ENCODE measurements around the gene INPP4B.

Gene INPP4B

GRCh38 chr4:142882159-142882558 lies 36.1 kb upstream of the INPP4B start:
- Histone ChIP-seq H3K4me2 (no peak overlapping the region), H3K27ac (no peak overlapping the region), H3K4me1 (ENCODE audit: low read depth, poor library complexity, severe bottlenecking) (no peaks in the 10 kb centered on the region), H3K4me3 (IDR thresholded peaks at IDR 0.05; ENCODE audit: insufficient read depth, low read depth, low read length) (no peak overlapping the region), H4K20me1 (ENCODE audit: insufficient read depth) (no peaks in the 10 kb centered on the region), H2AFZ (ENCODE audit: low read depth) (no peak overlapping the region), H3K36me3 (ENCODE audit: insufficient read depth) (no peaks in the 10 kb centered on the region), H3K27me3 (ENCODE audit: insufficient read depth, low read depth) (no peaks in the 10 kb centered on the region), H3K79me2 (ENCODE audit: insufficient read depth, low read depth) (no peaks in the 10 kb centered on the region), H3K9ac (no peak overlapping the region)
- TF ChIP-seq CTCF (conservative IDR thresholded peaks at IDR 0.05; ENCODE audit: low read depth, low read length): no peak

GRCh38 chr4:142881331-142881730 lies 35.2 kb upstream of the INPP4B start:
- H3K36me3 ChIP-seq (ENCODE audit: insufficient read depth): no peaks in the 10 kb centered on the region
- no peak overlapping the region for H3K4me3 ChIP-seq (IDR thresholded peaks at IDR 0.05; ENCODE audit: insufficient read depth, low read depth, low read length)
- no peak overlapping the region for H2AFZ ChIP-seq (ENCODE audit: low read depth)
- no peaks in the 10 kb centered on the region for H3K4me1 ChIP-seq (ENCODE audit: low read depth, poor library complexity, severe bottlenecking)
- H4K20me1 ChIP-seq (ENCODE audit: insufficient read depth): no peaks in the 10 kb centered on the region
- no peaks in the 10 kb centered on the region for H3K79me2 ChIP-seq (ENCODE audit: insufficient read depth, low read depth)
- no peak overlapping the region for H3K4me2 ChIP-seq
- H3K9ac ChIP-seq: no peak overlapping the region
- H3K27me3 ChIP-seq (ENCODE audit: insufficient read depth, low read depth): no peaks in the 10 kb centered on the region
- H3K27ac ChIP-seq: no peak overlapping the region
- no peak for TF ChIP-seq CTCF (conservative IDR thresholded peaks at IDR 0.05; ENCODE audit: low read depth, low read length)

- H3K27ac ChIP-seq: no peak overlapping the region
- no peak overlapping the region for H3K4me2 ChIP-seq
- H3K4me1 ChIP-seq (ENCODE audit: low read depth, poor library complexity, severe bottlenecking): no peaks in the 10 kb centered on the region
- H3K4me3 ChIP-seq (IDR thresholded peaks at IDR 0.05; ENCODE audit: insufficient read depth, low read depth, low read length): no peak overlapping the region
- no peak for TF ChIP-seq CTCF (conservative IDR thresholded peaks at IDR 0.05; ENCODE audit: low read depth, low read length)
- no peak overlapping the region for H2AFZ ChIP-seq (ENCODE audit: low read depth)
- no peaks in the 10 kb centered on the region; the same call in 1 of the 2 replicates for H3K36me3 ChIP-seq (ENCODE audit: insufficient read depth)
- H3K27me3 ChIP-seq (ENCODE audit: insufficient read depth, low read depth): no peaks in the 10 kb centered on the region
- H3K79me2 ChIP-seq (ENCODE audit: insufficient read depth, low read depth): no peaks in the 10 kb centered on the region
- H3K9ac ChIP-seq: no peak overlapping the region
- no peaks in the 10 kb centered on the region for H4K20me1 ChIP-seq (ENCODE audit: insufficient read depth)
Measured at GRCh38 chr4:142875117-142875516, 29.0 kb upstream of the INPP4B start.

- H3K79me2 ChIP-seq (ENCODE audit: insufficient read depth, low read depth): no peaks in the 10 kb centered on the region
- no peaks in the 10 kb centered on the region for H3K27me3 ChIP-seq (ENCODE audit: insufficient read depth, low read depth)
- no peaks in the 10 kb centered on the region for H4K20me1 ChIP-seq (ENCODE audit: insufficient read depth)
- no peak for TF ChIP-seq CTCF (conservative IDR thresholded peaks at IDR 0.05; ENCODE audit: low read depth, low read length)
- no peak overlapping the region for H3K27ac ChIP-seq
- no peaks in the 10 kb centered on the region for H3K4me1 ChIP-seq (ENCODE audit: low read depth, poor library complexity, severe bottlenecking)
- H3K36me3 ChIP-seq (ENCODE audit: insufficient read depth): no peaks in the 10 kb centered on the region; the same call in 1 of the 2 replicates
- H3K4me2 ChIP-seq: no peak overlapping the region
- H2AFZ ChIP-seq (ENCODE audit: low read depth): no peak overlapping the region
- H3K4me3 ChIP-seq (IDR thresholded peaks at IDR 0.05; ENCODE audit: insufficient read depth, low read depth, low read length): no peak overlapping the region
- H3K9ac ChIP-seq: no peak overlapping the region
Measured at GRCh38 chr4:142874684-142875083, 28.6 kb upstream of the INPP4B start.

Data from KMS-11 (cell line).